GM19239 (cell line): ENCODE measurements around the gene NHSL2.
A peak's percentile ranks its signal among the peaks of the same experiment; 100 is the strongest.
"Not testable (repeated sequence)": the region's sequence is repeated elsewhere in the genome, so short reads cannot be mapped to it uniquely, and the experiment has no call there.

Source experiments
- DNase-seq: peaks from one replicate; pipeline ENCODE4 v3.0.0; 2011; ENCODE audit warnings: low spot score; ENCODE audit not compliant: insufficient read length
- FAIRE-seq: peaks from 2 replicates; lab custom pipeline; 2011; peaks lifted over from hg19 to GRCh38; lab: Jason Lieb, UNC

NHSL2 gene

DNA sequence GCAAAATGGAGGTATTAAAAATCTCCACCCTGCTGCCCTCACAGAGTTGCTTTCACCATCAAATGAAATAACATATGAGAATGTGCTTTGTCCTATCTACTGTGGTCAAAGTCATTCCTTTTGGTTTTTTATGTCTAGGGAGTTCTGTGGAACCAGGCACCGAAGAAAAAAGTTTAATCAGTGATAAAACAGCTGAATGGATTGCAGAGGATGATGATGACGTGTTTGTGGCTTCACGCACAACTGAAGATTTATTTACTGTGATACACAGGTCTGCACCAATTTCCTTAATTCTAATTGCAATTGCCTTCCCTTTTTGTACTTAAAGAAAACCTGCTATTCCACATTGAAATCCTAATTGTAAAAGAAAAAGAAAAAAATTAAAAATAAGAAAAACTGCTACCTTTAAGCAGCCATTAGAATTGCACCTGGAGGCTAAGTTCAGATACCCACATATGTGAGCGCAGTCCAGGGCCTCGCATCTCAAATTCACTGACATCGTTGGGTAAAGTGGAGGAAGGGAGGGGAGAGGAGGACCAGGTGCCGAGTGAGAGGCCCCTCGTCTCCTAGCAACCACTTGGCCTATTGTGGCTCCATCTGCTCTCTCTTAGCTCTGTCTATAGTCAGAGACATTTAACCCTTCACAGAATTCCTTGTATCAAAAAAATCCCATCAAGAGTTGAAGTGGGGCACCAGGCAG lies 231.6 kb downstream of the NHSL2 start:
- no peak for DNase-seq
- peak; percentile 64 for FAIRE-seq

DNA sequence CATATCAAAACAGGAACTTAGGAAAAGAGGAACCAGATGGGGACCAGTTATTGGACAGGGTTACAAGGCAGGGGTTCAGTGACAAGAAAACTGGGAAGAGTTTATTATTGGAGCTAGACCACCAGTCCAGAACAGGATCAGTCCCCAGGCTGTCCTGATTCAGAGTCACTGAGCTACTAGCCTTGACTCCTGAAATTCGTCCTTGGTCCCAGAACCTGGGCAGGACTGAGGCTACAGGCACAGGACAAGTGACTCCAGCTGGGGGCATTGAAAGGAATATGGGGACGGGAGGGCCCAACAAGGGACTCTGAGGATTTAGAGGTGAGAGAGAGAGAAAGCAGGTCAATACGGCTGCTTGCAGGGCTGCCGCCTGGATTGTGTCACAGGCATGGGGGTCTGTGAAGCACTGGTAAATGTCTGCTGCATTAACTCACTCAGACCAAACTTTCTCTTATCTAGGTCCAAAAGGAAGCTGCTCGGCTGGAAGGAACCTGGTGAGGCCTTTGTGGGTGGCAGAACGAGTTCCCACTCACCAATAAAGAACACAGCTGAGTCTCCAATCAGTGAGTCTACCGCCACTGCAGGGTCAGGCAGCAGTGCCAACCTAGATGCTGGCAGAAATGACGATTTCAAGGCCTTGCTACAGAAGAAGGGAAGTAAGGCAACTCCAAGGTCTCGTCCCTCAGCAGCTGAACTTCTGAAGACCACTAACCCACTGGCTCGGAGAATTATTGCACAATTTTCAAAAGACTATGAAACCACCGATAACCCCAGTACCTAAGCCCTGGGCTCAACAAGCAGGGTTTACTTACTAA lies 232.4 kb downstream of the NHSL2 start:
- no peak for DNase-seq
- no peak for FAIRE-seq

GRCh38 chrX:72143609-72143907 lies 232.9 kb downstream of the NHSL2 start:
- DNase-seq (no peak), FAIRE-seq (no peak)

GRCh38 chrX:72145181-72145580 lies 234.5 kb downstream of the NHSL2 start:
- no peak for DNase-seq
- no peak for FAIRE-seq

- no peak for DNase-seq
- FAIRE-seq = no peak
Measured at GRCh38 chrX:72146527-72146926, 235.9 kb downstream of the NHSL2 start.

DNA sequence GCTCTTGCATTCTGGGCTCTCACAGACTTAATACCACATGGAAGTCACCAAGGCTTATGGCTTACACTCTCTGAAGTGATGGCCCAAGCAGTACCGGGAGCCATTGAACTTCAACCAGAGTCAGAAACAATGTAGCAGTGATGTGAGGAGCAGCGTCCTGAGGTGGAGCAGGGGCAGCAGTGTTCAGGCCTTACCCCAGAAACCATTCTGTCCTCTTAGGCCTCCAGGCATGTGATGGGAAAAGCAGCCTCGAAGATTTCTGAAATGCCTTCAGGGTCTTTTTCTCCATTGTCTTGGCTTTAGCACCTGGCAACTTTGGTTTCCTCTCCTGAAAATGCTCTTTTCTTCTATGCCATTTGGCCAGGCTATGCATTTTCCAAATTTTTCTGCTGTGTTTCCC lies 248.1 kb downstream of the NHSL2 start:
- DNase-seq (no peak), FAIRE-seq (no peak)

DNA sequence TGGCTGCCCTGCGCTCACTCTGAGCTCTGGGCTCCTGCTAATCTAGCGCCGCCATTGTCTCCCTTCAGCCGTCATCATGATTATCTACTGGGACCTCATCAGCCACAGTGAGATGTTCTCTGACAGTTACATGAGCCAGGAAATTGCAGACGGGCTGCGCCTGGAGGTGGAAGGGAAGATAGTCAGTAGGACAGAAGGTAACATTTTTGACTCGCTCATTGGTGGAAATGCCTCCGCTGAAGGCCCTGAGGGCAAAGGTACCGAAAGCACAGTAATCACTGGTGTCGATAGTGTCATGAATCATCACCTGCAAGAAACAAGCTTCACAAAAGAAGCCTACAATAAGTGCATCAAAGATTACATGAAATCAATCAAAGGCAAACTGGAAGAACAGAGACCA lies 249.1 kb downstream of the NHSL2 start:
- no peak for FAIRE-seq
- DNase-seq = no peak

DNA sequence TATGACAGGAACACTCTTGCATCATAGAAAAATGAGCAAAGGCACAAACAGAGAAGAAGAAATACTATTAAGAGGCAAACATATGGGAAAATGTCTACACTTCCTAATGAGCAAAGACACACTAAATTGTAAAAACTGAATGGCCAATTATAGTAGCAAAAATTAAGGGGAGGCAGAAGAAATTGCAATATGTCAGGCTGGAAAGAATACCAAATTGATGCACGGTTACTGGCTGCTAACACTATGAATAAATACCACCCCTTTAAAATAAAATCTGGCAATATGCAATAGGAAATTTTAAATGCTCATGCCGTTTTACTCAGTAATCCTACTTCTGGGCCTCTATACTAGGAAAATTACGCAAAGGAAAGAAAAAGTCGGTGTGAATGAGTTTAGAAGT lies 254.9 kb downstream of the NHSL2 start:
- FAIRE-seq = no peak
- no peak for DNase-seq

DNA sequence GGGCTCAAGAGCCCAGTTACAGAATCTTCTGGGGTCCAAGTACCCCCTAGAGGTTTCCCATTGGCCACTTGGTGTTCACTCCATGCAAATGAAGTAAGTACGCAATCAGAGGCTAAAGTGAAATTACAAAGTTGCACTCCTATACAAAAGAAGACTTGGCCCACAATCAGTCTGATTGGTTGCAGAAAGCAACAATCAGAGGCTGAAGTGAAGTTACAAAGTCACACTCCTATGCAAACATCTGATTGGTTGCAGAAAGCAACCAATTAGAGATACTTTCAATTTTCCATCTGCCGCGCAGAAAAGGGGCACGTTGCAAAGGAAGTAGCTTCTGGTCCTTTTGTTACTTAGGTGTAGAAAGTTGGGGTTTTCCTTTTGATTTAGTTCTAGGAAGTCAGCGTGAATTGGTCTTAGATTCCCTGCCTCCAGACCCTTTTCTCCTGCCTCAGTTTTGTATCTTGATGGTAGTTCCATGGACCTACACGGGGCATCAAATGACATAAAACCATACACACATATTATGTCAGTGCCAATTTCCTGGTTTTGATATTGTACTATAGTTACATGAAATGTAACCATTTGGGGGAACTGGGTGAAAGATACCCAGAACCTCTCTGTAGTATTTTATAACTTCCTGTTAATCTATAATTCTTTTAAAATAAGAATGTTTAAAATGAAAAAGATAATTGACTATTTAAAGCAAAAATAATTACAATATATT lies 258.5 kb downstream of the NHSL2 start:
- DNase-seq (no peak), FAIRE-seq (no peak)

DNA sequence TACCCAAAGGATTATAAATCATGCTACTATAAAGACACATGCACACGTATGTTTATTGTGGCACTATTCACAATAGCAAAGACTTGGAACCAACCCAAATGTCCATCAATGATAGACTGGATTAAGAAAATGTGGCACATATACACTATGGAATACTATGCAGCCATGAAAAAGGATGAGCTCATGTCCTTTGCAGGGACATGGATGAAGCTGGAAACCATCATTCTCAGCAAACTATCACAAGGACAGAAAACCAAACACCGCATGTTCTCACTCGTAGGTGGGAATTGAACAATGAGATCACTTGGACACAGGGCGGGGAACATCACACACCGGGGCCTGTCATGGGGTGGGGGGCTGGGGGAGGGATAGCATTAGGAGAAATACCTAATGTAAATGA lies 265.6 kb downstream of the NHSL2 start:
- not testable (repeated sequence) for DNase-seq, FAIRE-seq

GRCh38 chrX:72176981-72177380 lies 266.3 kb downstream of the NHSL2 start:
- DNase-seq (no peak), FAIRE-seq (no peak)

GRCh38 chrX:72180539-72180938 lies 269.9 kb downstream of the NHSL2 start:
- no peak for FAIRE-seq

DNA sequence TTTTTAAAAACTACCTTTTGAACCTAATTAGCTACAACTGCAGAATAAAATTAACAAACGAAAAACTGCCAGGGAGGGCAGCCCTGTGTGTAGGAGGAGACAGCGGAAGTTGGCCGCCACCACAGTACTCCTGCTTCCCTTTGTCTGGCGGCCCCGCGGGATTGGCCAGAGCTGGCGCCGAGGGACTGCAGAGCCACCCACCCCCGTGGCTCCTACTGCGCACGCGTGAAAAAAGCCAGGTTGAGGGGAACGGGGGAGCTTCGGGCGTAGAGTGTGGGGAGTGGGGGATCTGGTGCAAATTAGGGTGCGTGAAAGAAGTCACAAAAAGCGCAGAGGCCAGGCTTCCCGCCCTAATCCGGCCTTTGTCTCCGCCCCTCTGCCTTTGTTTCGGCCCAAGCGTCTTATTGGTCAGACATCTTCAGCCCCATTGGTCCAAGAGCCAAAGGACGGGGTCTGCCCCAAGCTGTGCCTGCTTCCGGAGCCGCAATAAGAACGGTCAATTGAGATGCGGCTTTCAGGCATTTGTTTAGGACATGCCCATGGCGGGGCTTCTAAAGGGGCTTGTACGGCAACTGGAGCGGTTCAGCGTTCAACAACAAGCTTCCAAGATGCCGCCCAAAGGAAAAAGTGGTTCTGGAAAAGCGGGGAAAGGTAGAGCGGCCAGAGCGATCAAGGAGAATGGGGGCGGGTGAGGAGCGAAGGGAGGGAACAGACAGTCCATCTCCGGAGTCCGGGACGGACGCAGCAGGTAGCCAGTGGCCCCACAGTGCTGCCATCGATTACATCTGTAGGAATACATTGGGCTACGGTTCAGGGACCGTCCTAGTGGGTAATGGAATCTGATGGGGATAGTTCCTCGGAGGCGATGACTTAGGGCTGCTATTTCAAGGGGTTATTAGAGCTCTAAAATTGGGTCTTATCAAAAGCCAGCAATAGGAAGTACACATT lies 270.8 kb downstream of the NHSL2 start, which contains the start of gene PIN4:
Gene PIN4, plus strand, starts transcription at position 580 of the 948 bp plus-strand sequence. Its CDS starts 29 bp downstream, at position 609.
- DNase-seq (peak; percentile 71), FAIRE-seq (peak; percentile 95)

More at GRCh38 chrX:72180539-72180938, 269.9 kb downstream of the NHSL2 start:
- DNase-seq = no peak

DNA sequence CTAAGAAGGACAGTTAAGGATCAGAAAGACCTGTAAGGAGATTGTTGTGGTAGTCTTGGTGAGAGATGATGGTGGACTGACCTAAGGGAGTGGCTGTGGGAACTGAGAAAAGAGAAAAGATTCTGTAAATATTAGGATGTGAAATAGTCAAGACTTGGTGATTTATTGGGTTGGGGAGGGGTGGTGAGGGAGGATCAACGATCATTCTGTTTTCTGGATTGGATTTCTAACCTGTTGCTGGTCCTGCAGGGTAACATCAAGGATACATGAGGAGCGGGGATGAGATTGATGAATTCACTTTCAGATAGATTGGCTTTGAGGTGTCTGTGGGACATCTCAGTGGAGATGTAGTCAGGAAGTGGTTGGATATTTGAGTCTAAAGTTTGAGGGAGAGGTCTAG lies 272.3 kb downstream of the NHSL2 start:
- FAIRE-seq (no peak), DNase-seq (no peak)

DNA sequence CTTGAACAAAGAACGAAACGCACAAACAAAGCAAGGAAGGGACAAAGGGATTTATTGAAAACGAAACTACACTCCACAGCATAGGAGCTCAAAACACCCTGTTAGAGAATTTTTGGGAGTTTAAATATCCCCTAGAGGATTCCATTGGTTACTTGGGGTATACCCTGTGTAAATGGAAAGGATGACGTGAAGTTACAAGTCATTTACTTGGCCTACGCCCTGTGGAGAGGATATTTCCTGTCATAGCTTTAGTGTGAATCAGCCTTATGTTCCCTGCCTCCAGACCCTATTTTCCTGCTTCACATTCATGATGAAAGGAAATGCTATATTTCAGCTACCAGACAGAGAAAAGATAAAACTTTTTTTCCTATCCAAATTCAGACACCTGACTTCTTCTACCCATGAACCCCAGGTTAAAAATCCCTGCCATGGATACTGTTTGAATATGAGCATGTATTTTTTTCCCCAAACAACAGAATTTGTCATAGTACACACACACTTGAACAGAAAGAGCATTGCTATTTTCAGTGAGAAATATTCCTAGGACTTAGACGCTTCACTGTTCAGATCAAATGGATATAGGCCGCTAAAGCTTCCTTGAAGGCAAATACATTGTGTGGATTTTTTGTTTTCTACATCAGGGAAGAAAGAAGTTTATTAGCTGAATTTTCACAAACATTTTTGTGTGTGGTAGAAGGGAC lies 291.3 kb downstream of the NHSL2 start:
- DNase-seq (no peak), FAIRE-seq (no peak)
